ENCODE measurements around the gene EML5.

Gene EML5

GRCh38 chr14:88746052-88746451 lies 46.7 kb downstream of the EML5 start:
- peaks cover 6% of the 10 kb centered on the region for H3K9me3 Mint-ChIP-seq
- TF ChIP-seq CTCF (IDR thresholded peaks at IDR 0.05; ENCODE audit: unreplicated experiment in 3 of 3), result no peak
- H3K36me3 Mint-ChIP-seq (ENCODE audit: low read depth), result no peaks in the 10 kb centered on the region
- no peak overlapping the region for H3K4me3 Mint-ChIP-seq
- H3K4me1 Mint-ChIP-seq, result peaks cover 7% of the 10 kb centered on the region
- H3K27ac Mint-ChIP-seq, result peak overlapping the region in 2 of 3 experiments; percentile 7 to 61
- peaks cover 3% of the 10 kb centered on the region for H3K27me3 Mint-ChIP-seq (ENCODE audit: low read depth)

- TF ChIP-seq CTCF (IDR thresholded peaks at IDR 0.05; ENCODE audit: unreplicated experiment in 3 of 3), result no peak
- Mint-ChIP-seq H3K27ac (no peak overlapping the region), H3K27me3 (ENCODE audit: low read depth) (peaks cover 8% of the 10 kb centered on the region), H3K4me1 (no peaks in the 10 kb centered on the region), H3K9me3 (peaks cover 2% of the 10 kb centered on the region), H3K36me3 (ENCODE audit: low read depth) (no peaks in the 10 kb centered on the region), H3K4me3 (no peak overlapping the region)
Measured at GRCh38 chr14:88737245-88737644, 55.5 kb downstream of the EML5 start.

- no peak overlapping the region for H3K4me3 Mint-ChIP-seq
- no peak for TF ChIP-seq CTCF (IDR thresholded peaks at IDR 0.05; ENCODE audit: unreplicated experiment in 3 of 3)
- H3K27ac Mint-ChIP-seq, result no peak overlapping the region
- no peaks in the 10 kb centered on the region for H3K4me1 Mint-ChIP-seq
- no peaks in the 10 kb centered on the region for H3K36me3 Mint-ChIP-seq (ENCODE audit: low read depth)
- peaks cover 5% of the 10 kb centered on the region for H3K27me3 Mint-ChIP-seq (ENCODE audit: low read depth)
- peaks cover 2% of the 10 kb centered on the region for H3K9me3 Mint-ChIP-seq
Measured at GRCh38 chr14:88733121-88733520, 59.6 kb downstream of the EML5 start.

GRCh38 chr14:88729159-88729558 lies 63.6 kb downstream of the EML5 start:
- no peaks in the 10 kb centered on the region for H3K27me3 Mint-ChIP-seq (ENCODE audit: low read depth)
- H3K9me3 Mint-ChIP-seq, result peaks cover 2% of the 10 kb centered on the region
- H3K4me3 Mint-ChIP-seq, result no peak overlapping the region
- peak in 2 of 3 experiments; percentile 13 to 30 for TF ChIP-seq CTCF (IDR thresholded peaks at IDR 0.05; ENCODE audit: unreplicated experiment in 3 of 3)
- H3K36me3 Mint-ChIP-seq (ENCODE audit: low read depth), result no peaks in the 10 kb centered on the region
- H3K27ac Mint-ChIP-seq, result no peak overlapping the region
- H3K4me1 Mint-ChIP-seq, result no peaks in the 10 kb centered on the region

- H3K36me3 Mint-ChIP-seq (ENCODE audit: low read depth), result no peaks in the 10 kb centered on the region
- no peak for TF ChIP-seq CTCF (IDR thresholded peaks at IDR 0.05; ENCODE audit: unreplicated experiment in 3 of 3)
- no peak overlapping the region for H3K4me3 Mint-ChIP-seq
- no peak overlapping the region for H3K27ac Mint-ChIP-seq
- H3K9me3 Mint-ChIP-seq, result no peaks in the 10 kb centered on the region
- no peaks in the 10 kb centered on the region for H3K27me3 Mint-ChIP-seq (ENCODE audit: low read depth)
- no peaks in the 10 kb centered on the region for H3K4me1 Mint-ChIP-seq
Measured at GRCh38 chr14:88727057-88727456, 65.7 kb downstream of the EML5 start.

- no peaks in the 10 kb centered on the region for H3K36me3 Mint-ChIP-seq (ENCODE audit: low read depth)
- no peak overlapping the region for H3K4me3 Mint-ChIP-seq
- no peaks in the 10 kb centered on the region for H3K4me1 Mint-ChIP-seq
- no peak overlapping the region for H3K27ac Mint-ChIP-seq
- H3K9me3 Mint-ChIP-seq, result no peaks in the 10 kb centered on the region
- H3K27me3 Mint-ChIP-seq (ENCODE audit: low read depth), result no peaks in the 10 kb centered on the region
- TF ChIP-seq CTCF (IDR thresholded peaks at IDR 0.05; ENCODE audit: unreplicated experiment in 3 of 3), result no peak
Measured at GRCh38 chr14:88710709-88711108, 82.0 kb downstream of the EML5 start.

Measured in nephron (organoid).